Fibroblast of villous mesenchyme (primary cell): ENCODE data around the gene FOXO3. TPM values are rescaled to one million over a fixed set of nuclear protein-coding genes. Genes with fewer than 3 reads are reported as not detected.

Experiments
- DNase-seq: peaks from one replicate; pipeline ENCODE4 v3.0.0-alpha.2; 2010; ENCODE audit warnings: low read depth
- H3K4me3 ChIP-seq: 2 replicates; pipeline ENCODE4 v1.5.1; 2011; ENCODE audit warnings: low read depth, mild to moderate bottlenecking, low read length
- total RNA-seq: library from RNA; depleted of rRNA; stranded (reverse); fragments of >200 nt; gene quantifications from 2 replicates; pipeline ENCODE4 v1.2.3, GENCODE V29; 2012
- TF ChIP-seq, protein P1 (sequence below): IDR thresholded peaks from 2 replicates; pipeline ENCODE4 v1.5.1; 2012; ENCODE audit warnings: low read depth, mild to moderate bottlenecking, low read length; ENCODE audit not compliant: insufficient read depth

FOXO3 gene
- total RNA-seq, 1 donor: 43.2 TPM

DNA sequence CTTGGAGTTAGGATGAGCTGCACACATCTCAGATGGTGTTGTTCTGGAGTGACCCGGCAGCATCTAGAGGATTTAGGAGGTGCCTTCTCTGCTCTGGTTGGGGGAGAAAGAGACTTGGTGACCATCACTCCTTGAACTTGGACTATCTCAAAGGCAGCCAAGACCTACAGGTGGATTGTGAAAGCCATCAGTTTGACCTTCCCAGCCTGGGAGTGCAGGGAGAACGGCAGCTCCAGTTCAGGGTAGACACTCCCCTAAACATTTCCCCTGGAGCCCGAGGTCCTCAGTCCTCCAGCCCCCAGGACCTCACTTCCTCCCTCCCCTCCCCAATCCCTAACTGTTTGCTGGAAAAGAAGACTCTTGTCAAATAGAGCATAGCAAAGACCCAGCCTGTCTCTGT is 158.8 kb downstream of the FOXO3 start:
- DNase-seq: no peak
- no peak overlapping the region for H3K4me3 ChIP-seq
- TF ChIP-seq, protein P1, sequence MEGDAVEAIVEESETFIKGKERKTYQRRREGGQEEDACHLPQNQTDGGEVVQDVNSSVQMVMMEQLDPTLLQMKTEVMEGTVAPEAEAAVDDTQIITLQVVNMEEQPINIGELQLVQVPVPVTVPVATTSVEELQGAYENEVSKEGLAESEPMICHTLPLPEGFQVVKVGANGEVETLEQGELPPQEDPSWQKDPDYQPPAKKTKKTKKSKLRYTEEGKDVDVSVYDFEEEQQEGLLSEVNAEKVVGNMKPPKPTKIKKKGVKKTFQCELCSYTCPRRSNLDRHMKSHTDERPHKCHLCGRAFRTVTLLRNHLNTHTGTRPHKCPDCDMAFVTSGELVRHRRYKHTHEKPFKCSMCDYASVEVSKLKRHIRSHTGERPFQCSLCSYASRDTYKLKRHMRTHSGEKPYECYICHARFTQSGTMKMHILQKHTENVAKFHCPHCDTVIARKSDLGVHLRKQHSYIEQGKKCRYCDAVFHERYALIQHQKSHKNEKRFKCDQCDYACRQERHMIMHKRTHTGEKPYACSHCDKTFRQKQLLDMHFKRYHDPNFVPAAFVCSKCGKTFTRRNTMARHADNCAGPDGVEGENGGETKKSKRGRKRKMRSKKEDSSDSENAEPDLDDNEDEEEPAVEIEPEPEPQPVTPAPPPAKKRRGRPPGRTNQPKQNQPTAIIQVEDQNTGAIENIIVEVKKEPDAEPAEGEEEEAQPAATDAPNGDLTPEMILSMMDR: no peak

DNA sequence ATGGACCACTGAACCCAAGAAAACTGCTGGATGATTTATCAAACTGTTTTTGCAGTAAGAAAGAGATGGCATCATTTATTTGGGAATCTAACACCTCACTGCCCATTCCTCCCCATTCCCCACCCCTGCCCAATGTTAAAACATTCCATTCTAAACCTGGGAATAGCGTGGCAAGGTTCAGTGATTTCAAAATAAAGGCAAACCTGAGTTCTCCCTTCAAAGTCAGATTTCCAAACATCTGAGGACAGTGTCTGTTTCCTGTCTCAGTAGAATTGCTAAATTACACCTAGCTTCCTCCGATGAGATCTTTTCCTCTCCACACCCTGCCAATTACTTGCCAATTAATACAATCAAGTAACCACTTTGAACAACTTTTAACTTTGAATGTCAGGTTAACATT is 160.1 kb downstream of the FOXO3 start:
- DNase-seq: no peak
- TF ChIP-seq, protein P1: no peak
- H3K4me3 ChIP-seq: no peak overlapping the region

DNA sequence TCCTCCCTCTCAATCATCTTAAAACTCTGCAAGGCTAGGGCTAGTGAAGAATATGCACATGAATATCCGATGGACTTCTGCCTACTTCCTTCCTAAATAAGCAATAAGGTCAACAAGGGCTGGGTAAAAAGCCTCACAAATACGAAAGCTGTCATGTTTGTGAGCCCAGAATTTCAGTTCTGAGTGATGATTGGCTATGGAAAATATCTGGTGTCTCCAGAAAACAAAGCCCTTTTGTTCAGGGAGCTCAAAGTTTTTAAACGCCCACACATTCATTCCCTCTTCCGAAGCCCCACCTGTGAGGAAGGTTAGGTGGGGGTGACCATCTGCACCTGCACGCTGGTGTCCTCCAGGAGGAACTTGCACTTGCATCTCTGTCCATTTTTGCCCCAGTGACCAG is 160.6 kb downstream of the FOXO3 start:
- TF ChIP-seq, protein P1: no peak
- no peak for DNase-seq

GRCh38 chr6:108723594-108723993 is 162.9 kb downstream of the FOXO3 start:
- no peak overlapping the region for H3K4me3 ChIP-seq
- no peak for DNase-seq
- TF ChIP-seq, protein P1: no peak

More for the DNA sequence above, 160.6 kb downstream of the FOXO3 start:
- no peak overlapping the region for H3K4me3 ChIP-seq

GRCh38 chr6:108726726-108727339 is 166.1 kb downstream of the FOXO3 start:
- no peak for DNase-seq
- TF ChIP-seq, protein P1: no peak
- no peak overlapping the region for H3K4me3 ChIP-seq

DNA sequence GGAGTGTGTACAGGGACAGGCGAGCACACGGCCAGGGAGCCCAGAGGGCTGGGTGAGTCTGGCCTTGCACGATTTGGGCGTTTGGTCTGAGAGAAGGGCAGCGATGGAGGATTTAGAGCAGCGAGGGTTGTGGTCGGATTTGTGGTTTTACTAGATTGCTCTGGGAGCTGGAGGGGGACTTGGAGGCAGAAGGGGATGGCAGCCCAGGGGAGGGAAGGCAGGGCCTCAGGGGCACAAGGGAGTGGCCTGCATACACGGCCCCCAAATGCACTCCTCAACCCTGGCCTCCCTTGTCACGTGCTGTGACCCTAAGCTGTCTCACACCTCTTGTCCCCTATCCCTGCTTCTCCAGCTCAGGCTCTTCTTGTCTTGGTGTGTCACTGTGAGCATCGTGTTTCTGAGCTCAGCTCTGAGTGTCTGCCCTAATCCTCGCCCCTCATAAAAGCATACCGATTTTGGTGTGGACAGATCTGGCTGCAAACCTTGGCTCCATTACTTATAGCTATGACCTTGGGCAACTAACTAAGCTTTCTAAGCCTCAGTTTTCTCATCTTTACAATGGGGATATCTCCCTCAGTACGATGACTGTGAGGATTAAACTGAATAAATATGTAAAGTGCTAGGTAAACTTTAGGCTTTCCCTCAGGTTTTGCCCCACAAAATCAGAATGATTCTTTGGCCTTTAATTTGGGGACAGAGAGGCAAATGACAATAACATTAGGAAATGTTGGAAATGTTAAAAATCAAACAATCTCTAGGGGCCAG is 167.4 kb downstream of the FOXO3 start:
- no peak for DNase-seq
- TF ChIP-seq, protein P1: no peak
- H3K4me3 ChIP-seq: no peak overlapping the region
